Immature natural killer cell (primary cell): ENCODE data around the gene CEACAM5. TPM values are rescaled to one million over a fixed set of nuclear protein-coding genes. Genes with fewer than 3 reads are reported as not detected.
"Not testable (repeated sequence)": the region's sequence is repeated elsewhere in the genome, so short reads cannot be mapped to it uniquely, and the experiment has no call there.

Experiments used
- DNase-seq, 3 donors: peaks; one replicate each; pipeline ENCODE4 v3.0.0; 2022; ENCODE audit warnings: mixed read lengths in 1 of 3
- H3K27ac Mint-ChIP-seq, 6 donors: one replicate each; pipeline ENCODE4 v1.8.0; 2020; ENCODE audit warnings: mixed read lengths in 6 of 6, mild to moderate bottlenecking in 5 of 6, inconsistent platforms in 4 of 6, moderate library complexity in 3 of 6
- H3K27me3 Mint-ChIP-seq, 3 donors: one replicate each; pipeline ENCODE4 v1.8.0; 2020 to 2021; ENCODE audit warnings: low read depth in 3 of 3, mild to moderate bottlenecking in 3 of 3, mixed read lengths in 3 of 3, moderate library complexity in 3 of 3, inconsistent platforms in 1 of 3
- H3K36me3 Mint-ChIP-seq, 3 donors: one replicate each; pipeline ENCODE4 v1.8.0; 2020; ENCODE audit warnings: mixed read lengths in 3 of 3, inconsistent platforms in 2 of 3, mild to moderate bottlenecking in 2 of 3
- H3K4me1 Mint-ChIP-seq, 2 donors: one replicate each; pipeline ENCODE4 v1.8.0; 2020; ENCODE audit warnings: inconsistent platforms in 2 of 2, mild to moderate bottlenecking in 2 of 2, mixed read lengths in 2 of 2, moderate library complexity in 1 of 2
- H3K4me3 Mint-ChIP-seq, 5 donors: one replicate each; pipeline ENCODE4 v1.8.0; 2020; ENCODE audit warnings: mild to moderate bottlenecking in 5 of 5, mixed read lengths in 5 of 5, inconsistent platforms in 3 of 5, moderate library complexity in 3 of 5
- H3K9me3 Mint-ChIP-seq, 6 donors: one replicate each; pipeline ENCODE4 v1.8.0; 2020; ENCODE audit warnings: mild to moderate bottlenecking in 6 of 6, mixed read lengths in 6 of 6, inconsistent platforms in 4 of 6, moderate library complexity in 3 of 6
- polyA plus RNA-seq, 3 donors: library from polyadenylated mRNA; unstranded; fragments of 300-500 nt; fragmentation: Illumina TruSeq; gene quantifications; one replicate each; pipeline ENCODE4 v1.2.3, GENCODE V29; 2021

The CEACAM5 gene
- polyA plus RNA-seq, 3 donors from 2014 or later: not detected

DNA sequence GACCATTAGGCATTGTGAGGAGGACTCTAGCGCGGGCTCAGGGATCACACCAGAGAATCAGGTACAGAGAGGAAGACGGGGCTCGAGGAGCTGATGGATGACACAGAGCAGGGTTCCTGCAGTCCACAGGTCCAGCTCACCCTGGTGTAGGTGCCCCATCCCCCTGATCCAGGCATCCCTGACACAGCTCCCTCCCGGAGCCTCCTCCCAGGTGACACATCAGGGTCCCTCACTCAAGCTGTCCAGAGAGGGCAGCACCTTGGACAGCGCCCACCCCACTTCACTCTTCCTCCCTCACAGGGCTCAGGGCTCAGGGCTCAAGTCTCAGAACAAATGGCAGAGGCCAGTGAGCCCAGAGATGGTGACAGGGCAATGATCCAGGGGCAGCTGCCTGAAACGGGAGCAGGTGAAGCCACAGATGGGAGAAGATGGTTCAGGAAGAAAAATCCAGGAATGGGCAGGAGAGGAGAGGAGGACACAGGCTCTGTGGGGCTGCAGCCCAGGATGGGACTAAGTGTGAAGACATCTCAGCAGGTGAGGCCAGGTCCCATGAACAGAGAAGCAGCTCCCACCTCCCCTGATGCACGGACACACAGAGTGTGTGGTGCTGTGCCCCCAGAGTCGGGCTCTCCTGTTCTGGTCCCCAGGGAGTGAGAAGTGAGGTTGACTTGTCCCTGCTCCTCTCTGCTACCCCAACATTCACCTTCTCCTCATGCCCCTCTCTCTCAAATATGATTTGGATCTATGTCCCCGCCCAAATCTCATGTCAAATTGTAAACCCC, 2.8 kb upstream of the CEACAM5 start:
- H3K4me1 Mint-ChIP-seq: peaks cover 3 to 5% of the 10 kb centered on the region in 2 donors
- peak in 1 of 3 donors; percentile 16 for DNase-seq
- H3K4me3 Mint-ChIP-seq: no peak overlapping the region
- H3K9me3 Mint-ChIP-seq: no peaks in the 10 kb centered on the region
- no peaks in the 10 kb centered on the region for H3K36me3 Mint-ChIP-seq
- peaks cover 2 to 6% (median 5%) of the 10 kb centered on the region in 3 donors for H3K27me3 Mint-ChIP-seq
- no peak overlapping the region for H3K27ac Mint-ChIP-seq

DNA sequence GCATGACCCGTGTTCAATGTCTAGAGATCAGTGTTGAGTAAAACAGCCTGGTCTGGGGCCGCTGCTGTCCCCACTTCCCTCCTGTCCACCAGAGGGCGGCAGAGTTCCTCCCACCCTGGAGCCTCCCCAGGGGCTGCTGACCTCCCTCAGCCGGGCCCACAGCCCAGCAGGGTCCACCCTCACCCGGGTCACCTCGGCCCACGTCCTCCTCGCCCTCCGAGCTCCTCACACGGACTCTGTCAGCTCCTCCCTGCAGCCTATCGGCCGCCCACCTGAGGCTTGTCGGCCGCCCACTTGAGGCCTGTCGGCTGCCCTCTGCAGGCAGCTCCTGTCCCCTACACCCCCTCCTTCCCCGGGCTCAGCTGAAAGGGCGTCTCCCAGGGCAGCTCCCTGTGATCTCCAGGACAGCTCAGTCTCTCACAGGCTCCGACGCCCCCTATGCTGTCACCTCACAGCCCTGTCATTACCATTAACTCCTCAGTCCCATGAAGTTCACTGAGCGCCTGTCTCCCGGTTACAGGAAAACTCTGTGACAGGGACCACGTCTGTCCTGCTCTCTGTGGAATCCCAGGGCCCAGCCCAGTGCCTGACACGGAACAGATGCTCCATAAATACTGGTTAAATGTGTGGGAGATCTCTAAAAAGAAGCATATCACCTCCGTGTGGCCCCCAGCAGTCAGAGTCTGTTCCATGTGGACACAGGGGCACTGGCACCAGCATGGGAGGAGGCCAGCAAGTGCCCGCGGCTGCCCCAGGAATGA, 1.5 kb upstream of the CEACAM5 start:
- Mint-ChIP-seq H3K4me1 (peaks cover 3 to 5% of the 10 kb centered on the region in 2 donors), H3K36me3 (no peaks in the 10 kb centered on the region), H3K27me3 (peaks cover 2 to 13% (median 5%) of the 10 kb centered on the region in 3 donors), H3K9me3 (no peaks in the 10 kb centered on the region), H3K27ac (no peak overlapping the region), H3K4me3 (peak overlapping the region; percentile 55 to 82 (median 78))
- peak; percentile 53 to 62 (median 62) for DNase-seq

DNA sequence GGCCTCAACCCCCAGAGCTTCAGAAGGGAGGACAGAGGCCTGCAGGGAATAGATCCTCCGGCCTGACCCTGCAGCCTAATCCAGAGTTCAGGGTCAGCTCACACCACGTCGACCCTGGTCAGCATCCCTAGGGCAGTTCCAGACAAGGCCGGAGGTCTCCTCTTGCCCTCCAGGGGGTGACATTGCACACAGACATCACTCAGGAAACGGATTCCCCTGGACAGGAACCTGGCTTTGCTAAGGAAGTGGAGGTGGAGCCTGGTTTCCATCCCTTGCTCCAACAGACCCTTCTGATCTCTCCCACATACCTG, 969 bp upstream of the CEACAM5 start:
- Mint-ChIP-seq H3K27me3 (peaks cover 2 to 14% (median 5%) of the 10 kb centered on the region in 3 donors), H3K36me3 (no peaks in the 10 kb centered on the region), H3K27ac (no peak overlapping the region), H3K4me3 (no peak overlapping the region), H3K9me3 (no peaks in the 10 kb centered on the region), H3K4me1 (peaks cover 3 to 5% of the 10 kb centered on the region in 2 donors)
- no peak for DNase-seq

DNA sequence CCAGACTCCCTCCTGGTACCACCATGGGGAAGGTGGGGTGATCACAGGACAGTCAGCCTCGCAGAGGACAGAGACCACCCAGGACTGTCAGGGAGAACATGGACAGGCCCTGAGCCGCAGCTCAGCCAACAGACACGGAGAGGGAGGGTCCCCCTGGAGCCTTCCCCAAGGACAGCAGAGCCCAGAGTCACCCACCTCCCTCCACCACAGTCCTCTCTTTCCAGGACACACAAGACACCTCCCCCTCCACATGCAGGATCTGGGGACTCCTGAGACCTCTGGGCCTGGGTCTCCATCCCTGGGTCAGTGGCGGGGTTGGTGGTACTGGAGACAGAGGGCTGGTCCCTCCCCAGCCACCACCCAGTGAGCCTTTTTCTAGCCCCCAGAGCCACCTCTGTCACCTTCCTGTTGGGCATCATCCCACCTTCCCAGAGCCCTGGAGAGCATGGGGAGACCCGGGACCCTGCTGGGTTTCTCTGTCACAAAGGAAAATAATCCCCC, 505 bp upstream of the CEACAM5 start:
- no peak for DNase-seq
- Mint-ChIP-seq H3K27me3 (peaks cover 2 to 14% (median 5%) of the 10 kb centered on the region in 3 donors), H3K27ac (no peak overlapping the region), H3K4me3 (no peak overlapping the region), H3K9me3 (no peaks in the 10 kb centered on the region), H3K36me3 (no peaks in the 10 kb centered on the region), H3K4me1 (peaks cover 3 to 5% of the 10 kb centered on the region in 2 donors)

DNA sequence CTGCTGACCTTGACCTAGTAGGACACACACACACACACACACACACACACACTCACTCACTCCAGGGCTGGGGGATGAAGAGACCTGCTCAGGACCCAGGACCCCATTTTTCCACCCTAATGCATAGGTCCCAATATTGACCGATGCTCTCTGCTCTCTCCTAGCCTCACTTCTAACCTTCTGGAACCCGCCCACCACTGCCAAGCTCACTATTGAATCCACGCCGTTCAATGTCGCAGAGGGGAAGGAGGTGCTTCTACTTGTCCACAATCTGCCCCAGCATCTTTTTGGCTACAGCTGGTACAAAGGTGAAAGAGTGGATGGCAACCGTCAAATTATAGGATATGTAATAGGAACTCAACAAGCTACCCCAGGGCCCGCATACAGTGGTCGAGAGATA, 1.1 kb downstream of the CEACAM5 start:
- H3K9me3 Mint-ChIP-seq, H3K36me3 Mint-ChIP-seq, DNase-seq, H3K4me3 Mint-ChIP-seq, H3K27ac Mint-ChIP-seq, H3K4me1 Mint-ChIP-seq: not testable (repeated sequence)
- H3K27me3 Mint-ChIP-seq: peaks cover 2 to 11% (median 8%) of the 10 kb centered on the region in 3 donors

DNA sequence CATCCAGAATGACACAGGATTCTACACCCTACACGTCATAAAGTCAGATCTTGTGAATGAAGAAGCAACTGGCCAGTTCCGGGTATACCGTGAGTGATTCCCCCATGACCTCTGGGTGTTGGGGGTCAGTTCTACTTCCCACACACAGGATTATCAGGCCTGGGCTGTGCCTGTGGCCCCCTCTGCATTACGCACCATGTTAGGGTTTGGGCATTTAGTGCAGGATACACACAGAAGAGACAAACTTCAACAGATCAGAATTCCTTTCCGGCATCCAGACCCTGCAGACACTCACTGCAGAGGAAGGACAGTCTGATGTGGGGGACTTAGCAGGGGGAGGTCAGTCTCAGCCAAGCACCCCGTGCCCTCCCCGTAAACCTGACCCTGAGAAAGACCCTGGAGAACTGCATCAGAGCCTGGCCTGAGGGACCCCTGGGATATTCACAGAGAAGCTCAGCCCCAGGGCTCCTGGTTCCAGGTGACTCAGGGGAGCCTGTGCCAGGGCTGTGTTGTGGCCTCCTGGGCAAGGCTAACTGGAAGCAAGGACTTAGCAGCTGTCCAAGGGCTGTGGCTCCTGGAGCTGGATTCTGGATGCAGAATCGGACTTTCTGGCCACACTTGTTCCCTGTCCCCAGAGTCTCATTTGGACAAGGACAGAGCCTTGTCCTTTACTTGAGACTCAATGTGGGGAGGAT, 1.7 kb downstream of the CEACAM5 start:
- H3K4me1 Mint-ChIP-seq: peaks cover 3 to 5% of the 10 kb centered on the region in 2 donors
- no peak for DNase-seq
- H3K27ac Mint-ChIP-seq: no peak overlapping the region
- no peaks in the 10 kb centered on the region for H3K9me3 Mint-ChIP-seq
- no peaks in the 10 kb centered on the region for H3K36me3 Mint-ChIP-seq
- H3K27me3 Mint-ChIP-seq: peaks cover 2 to 11% (median 8%) of the 10 kb centered on the region in 3 donors
- no peak overlapping the region for H3K4me3 Mint-ChIP-seq

DNA sequence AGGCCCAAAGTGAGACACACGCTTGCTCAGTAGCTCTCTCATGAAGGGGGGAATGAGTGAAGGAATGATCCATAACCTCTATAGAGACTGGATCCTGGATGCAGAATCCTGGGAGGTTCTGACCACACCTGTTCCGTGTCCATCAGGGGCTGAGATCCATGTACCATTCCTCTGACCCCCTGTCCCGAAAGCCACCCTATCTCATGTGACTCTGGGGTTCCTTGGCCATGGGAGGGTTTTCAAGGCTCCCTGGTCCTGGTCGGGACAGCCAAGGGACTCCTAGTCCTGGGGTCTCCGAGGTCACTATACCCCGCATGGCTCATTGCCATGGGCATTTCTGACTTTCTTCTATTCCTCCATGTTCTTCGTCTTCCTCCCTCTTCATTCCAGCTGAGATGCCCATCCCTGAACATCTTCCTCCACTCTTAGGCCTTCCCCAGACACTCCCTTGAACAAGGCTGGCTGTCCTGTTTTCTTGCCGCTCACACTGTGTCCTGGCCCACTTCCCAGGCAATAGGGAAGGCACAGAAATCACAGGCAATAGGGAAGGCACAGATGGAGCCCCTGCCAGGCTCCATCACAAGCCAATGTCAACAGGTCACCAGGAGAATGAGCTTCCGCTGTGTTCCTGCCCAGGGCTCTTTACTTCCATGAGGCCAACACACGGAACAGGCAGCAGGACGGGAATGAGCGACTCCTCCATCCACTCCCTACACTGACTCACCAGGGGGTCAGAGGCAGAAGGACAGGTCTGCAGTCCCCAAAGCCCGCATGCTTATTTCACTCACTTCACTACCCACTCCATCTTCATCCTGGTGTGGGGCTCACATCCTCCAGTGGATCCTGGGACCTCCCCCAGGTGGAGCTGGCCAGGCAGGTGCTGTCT, 3.2 kb downstream of the CEACAM5 start:
- DNase-seq: no peak
- Mint-ChIP-seq H3K36me3 (no peaks in the 10 kb centered on the region), H3K4me3 (no peak overlapping the region), H3K27me3 (peaks cover 2 to 14% (median 8%) of the 10 kb centered on the region in 3 donors), H3K27ac (no peak overlapping the region), H3K9me3 (no peaks in the 10 kb centered on the region), H3K4me1 (peaks cover 0 to 3% of the 10 kb centered on the region in 2 donors)

DNA sequence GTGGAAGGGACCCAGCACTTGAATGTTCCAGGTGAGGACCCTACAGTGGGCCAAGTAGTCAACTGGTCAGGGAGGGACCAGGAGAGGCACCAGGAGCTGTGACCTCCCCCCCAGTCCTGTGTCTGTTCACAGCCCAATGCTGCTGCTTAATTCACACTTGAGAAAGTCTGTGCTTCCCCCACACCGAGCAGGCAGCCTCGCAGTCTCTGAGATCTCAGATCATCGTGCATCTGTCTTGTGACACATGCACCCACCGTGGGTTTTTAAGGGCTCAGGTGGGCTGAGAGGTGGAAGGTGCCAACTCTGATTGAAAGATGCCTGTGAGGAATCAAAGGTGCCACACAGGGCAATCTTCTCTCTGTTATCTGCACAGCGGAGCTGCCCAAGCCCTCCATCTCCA, 6.2 kb downstream of the CEACAM5 start:
- Mint-ChIP-seq H3K4me1 (no peaks in the 10 kb centered on the region), H3K36me3 (no peaks in the 10 kb centered on the region), H3K9me3 (no peaks in the 10 kb centered on the region), H3K27me3 (peaks cover 0 to 21% (median 5%) of the 10 kb centered on the region in 3 donors), H3K27ac (no peak overlapping the region), H3K4me3 (no peak overlapping the region)
- no peak for DNase-seq

DNA sequence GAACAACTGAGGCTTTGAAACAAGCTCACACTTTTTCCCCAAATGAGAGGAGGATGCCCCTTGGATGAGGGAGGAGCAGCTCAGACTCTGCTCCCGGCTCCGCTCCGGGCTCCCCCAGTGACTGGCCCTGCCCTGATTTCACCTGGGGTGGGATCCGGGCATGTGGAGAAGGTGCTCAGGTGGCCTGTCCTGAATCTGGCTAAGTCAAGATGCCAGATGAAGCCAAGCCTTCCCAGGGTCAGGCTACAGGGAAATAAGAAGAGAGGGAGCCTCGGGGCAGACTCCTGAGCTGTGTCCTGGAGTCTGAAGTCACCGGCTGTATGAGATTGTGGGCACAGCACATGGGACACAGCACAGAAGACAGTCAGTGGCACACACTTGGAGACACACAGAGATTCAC, 10.3 kb downstream of the CEACAM5 start:
- Mint-ChIP-seq H3K27me3 (peaks cover 0 to 14% (median 5%) of the 10 kb centered on the region in 3 donors), H3K27ac (no peak overlapping the region), H3K4me1 (no peaks in the 10 kb centered on the region), H3K4me3 (no peak overlapping the region), H3K36me3 (no peaks in the 10 kb centered on the region), H3K9me3 (peaks cover 0 to 2% (median 0%) of the 10 kb centered on the region in 6 donors)
- no peak for DNase-seq

DNA sequence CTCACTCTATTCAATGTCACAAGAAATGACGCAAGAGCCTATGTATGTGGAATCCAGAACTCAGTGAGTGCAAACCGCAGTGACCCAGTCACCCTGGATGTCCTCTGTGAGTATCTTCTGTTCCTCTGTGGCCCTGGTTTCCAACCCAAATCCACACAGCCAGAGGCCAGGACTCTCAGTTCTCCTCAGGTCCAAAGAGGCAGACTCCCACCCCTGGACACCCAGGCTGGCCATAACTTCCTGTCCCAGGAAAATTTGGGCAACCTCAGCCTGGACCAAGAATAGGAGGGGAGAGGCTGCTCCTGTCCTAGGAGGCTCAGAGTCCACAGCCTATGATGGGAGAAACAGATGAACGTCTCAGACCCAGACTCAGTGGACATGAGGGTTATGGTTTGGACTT, 11.7 kb downstream of the CEACAM5 start:
- H3K27ac Mint-ChIP-seq: no peak overlapping the region
- peaks cover 0 to 2% (median 0%) of the 10 kb centered on the region in 6 donors for H3K9me3 Mint-ChIP-seq
- peaks cover 0 to 22% (median 2%) of the 10 kb centered on the region in 3 donors for H3K27me3 Mint-ChIP-seq
- no peak overlapping the region for H3K4me3 Mint-ChIP-seq
- H3K4me1 Mint-ChIP-seq: no peaks in the 10 kb centered on the region
- no peak for DNase-seq
- H3K36me3 Mint-ChIP-seq: no peaks in the 10 kb centered on the region

DNA sequence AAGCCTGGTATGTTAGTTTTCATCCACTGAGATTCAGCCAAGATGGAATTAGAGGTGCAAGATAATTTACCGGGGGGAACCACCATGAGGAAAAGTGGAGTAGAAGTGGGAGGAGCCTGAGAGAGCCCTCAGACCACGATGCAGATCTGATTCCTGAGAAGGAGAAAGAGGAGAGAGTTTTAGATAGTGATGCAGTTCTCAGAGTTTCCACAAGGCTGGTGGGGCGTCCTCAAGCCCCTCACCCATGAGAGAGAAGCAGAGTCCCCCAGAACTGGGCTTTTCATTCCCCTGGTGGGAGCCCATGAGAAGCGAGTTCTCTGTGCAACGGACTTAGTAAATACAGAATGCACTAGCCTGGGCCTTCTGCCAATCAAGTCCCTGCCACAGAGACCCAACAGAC, 18.1 kb downstream of the CEACAM5 start:
- no peak for DNase-seq
- peaks cover 2 to 13% (median 13%) of the 10 kb centered on the region in 3 donors for H3K27me3 Mint-ChIP-seq
- H3K9me3 Mint-ChIP-seq: peaks cover 0 to 2% (median 0%) of the 10 kb centered on the region in 6 donors
- no peak overlapping the region for H3K27ac Mint-ChIP-seq
- no peak overlapping the region for H3K4me3 Mint-ChIP-seq
- H3K4me1 Mint-ChIP-seq: no peaks in the 10 kb centered on the region
- H3K36me3 Mint-ChIP-seq: no peaks in the 10 kb centered on the region

DNA sequence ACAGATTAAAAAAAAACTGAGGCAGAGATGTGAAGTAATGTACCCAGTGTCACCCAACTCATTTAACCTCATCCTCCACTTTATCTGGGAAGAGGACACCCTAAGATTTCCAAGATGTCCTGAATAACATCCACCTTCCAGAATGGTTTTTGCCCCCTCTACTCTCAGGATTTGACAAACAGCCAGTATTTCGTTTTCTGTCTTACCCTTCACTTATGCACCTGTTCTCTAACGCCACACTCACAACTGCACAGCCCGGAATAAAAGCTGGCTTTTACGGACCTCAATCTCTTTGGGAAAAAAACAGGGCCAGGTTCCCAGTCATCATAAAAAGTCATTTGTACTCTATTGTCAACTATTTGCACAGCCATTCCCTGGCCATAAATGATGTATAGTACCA, 25.7 kb downstream of the CEACAM5 start:
- H3K4me3 Mint-ChIP-seq: no peak overlapping the region

DNA sequence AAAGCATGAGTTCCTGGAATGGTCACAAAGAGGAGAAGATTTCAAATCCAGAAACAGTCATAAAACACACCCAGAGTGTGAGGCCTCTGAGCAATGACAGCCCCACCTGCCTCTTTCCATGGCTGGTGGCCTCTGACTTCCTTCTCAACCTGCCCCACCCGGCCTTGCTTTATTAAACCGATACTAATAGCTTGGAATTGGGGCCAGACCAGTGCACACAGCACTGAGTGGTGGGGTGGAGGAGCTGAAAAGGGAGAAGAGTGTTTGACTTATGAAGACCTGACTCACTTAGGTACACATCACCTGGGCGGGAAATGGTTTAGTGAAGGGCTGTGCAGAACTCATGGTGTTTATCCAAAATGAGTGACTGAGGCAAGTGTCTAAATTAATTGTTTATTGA, 26.2 kb downstream of the CEACAM5 start:
- no peak for DNase-seq
- H3K27ac Mint-ChIP-seq: no peak overlapping the region
- H3K27me3 Mint-ChIP-seq: peaks cover 1 to 17% (median 4%) of the 10 kb centered on the region in 3 donors
- no peak overlapping the region for H3K4me3 Mint-ChIP-seq
- no peaks in the 10 kb centered on the region for H3K4me1 Mint-ChIP-seq
- H3K9me3 Mint-ChIP-seq: no peaks in the 10 kb centered on the region
- no peaks in the 10 kb centered on the region for H3K36me3 Mint-ChIP-seq

More for the DNA sequence above, 25.7 kb downstream of the CEACAM5 start:
- Mint-ChIP-seq H3K36me3 (no peaks in the 10 kb centered on the region), H3K27ac (no peak overlapping the region), H3K4me1 (no peaks in the 10 kb centered on the region), H3K9me3 (no peaks in the 10 kb centered on the region), H3K27me3 (peaks cover 1 to 17% (median 4%) of the 10 kb centered on the region in 3 donors)
- no peak for DNase-seq
